DOHH2 (cell line): ENCODE measurements around the gene DLD.

ENCODE experiments used
- H3F3A ChIP-seq: fragments of 200-600 bp; sonication (generic), shearing (Covaris generic); 2 replicates; pipeline ENCODE4 v1.6.0; 2016; ENCODE audit warnings: antibody characterized with exemption, mild to moderate bottlenecking; ENCODE audit not compliant: control insufficient read depth, insufficient read depth
- H3K27ac ChIP-seq: fragments of 200-600 bp; sonication (generic); 2 replicates; pipeline ENCODE4 v1.5.1; 2014; ENCODE audit warnings: low read depth, mild to moderate bottlenecking, low read length, moderate library complexity
- H3K27me3 ChIP-seq: fragments of 200-600 bp; sonication (generic); 2 replicates; pipeline ENCODE4 v1.6.1; 2014; ENCODE audit warnings: mild to moderate bottlenecking, low read length, mixed read lengths; ENCODE audit not compliant: control insufficient read depth
- H3K36me3 ChIP-seq: fragments of 200-600 bp; sonication (generic); 2 replicates; pipeline ENCODE4 v1.6.1; 2014; ENCODE audit warnings: mild to moderate bottlenecking, low read length, moderate library complexity, mixed read lengths; ENCODE audit not compliant: control insufficient read depth
- H3K4me1 ChIP-seq: fragments of 200-600 bp; sonication (generic); 2 replicates; pipeline ENCODE4 v1.6.1; 2014; ENCODE audit warnings: mild to moderate bottlenecking, low read length, mixed read lengths; ENCODE audit not compliant: control insufficient read depth
- H3K4me2 ChIP-seq: fragments of 200-600 bp; sonication (generic); 2 replicates; pipeline ENCODE4 v1.6.0; 2014; ENCODE audit warnings: mild to moderate bottlenecking, low read length, moderate library complexity
- H3K4me3 ChIP-seq: fragments of 200-600 bp; sonication (generic); 2 replicates; pipeline ENCODE4 v1.5.1; 2014; ENCODE audit warnings: mild to moderate bottlenecking, low read length, mixed read lengths
- H3K79me2 ChIP-seq: fragments of 200-600 bp; sonication (generic); 2 replicates; pipeline ENCODE4 v1.6.1; 2014; ENCODE audit warnings: mild to moderate bottlenecking, low read length, mixed read lengths; ENCODE audit not compliant: control insufficient read depth
- H3K9me2 ChIP-seq: fragments of 200-600 bp; sonication (generic); replicated peaks from 2 replicates; pipeline ENCODE4 v1.6.1; 2014; ENCODE audit warnings: mild to moderate bottlenecking, low read length, mixed read lengths; ENCODE audit not compliant: control insufficient read depth
- H3K9me3 ChIP-seq: fragments of 200-600 bp; sonication (generic); 2 replicates; pipeline ENCODE4 v1.6.1; 2014; ENCODE audit warnings: antibody characterized with exemption, low read length, mixed read lengths; ENCODE audit not compliant: control insufficient read depth, insufficient read depth
- H4K20me1 ChIP-seq: fragments of 200-600 bp; sonication (generic); 2 replicates; pipeline ENCODE4 v1.6.0; 2014; ENCODE audit warnings: low read depth, mild to moderate bottlenecking, antibody characterized with exemption, low read length, moderate library complexity; ENCODE audit not compliant: control insufficient read depth, insufficient read depth
- CTCF ChIP-seq: fragments of 200-600 bp; sonication (generic); IDR thresholded peaks from one replicate; pipeline ENCODE4 v1.5.1; 2014; ENCODE audit warnings: antibody characterized with exemption, mild to moderate bottlenecking, low read depth, low read length; ENCODE audit not compliant: poor library complexity, severe bottlenecking
- EZH2phosphoT487 ChIP-seq: fragments of 200-600 bp; sonication (generic); IDR thresholded peaks from 2 replicates; pipeline ENCODE4 v1.6.1; 2017; ENCODE audit warnings: borderline replicate concordance, mild to moderate bottlenecking, antibody characterized with exemption, low read length, moderate library complexity, mixed read lengths

Gene DLD

GRCh38 chr7:107913851-107914250 lies 22.9 kb downstream of the DLD start:
- no peaks in the 10 kb centered on the region for H3K27me3 ChIP-seq
- no peaks in the 10 kb centered on the region for H4K20me1 ChIP-seq
- no peaks in the 10 kb centered on the region for H3F3A ChIP-seq
- H3K9me3 ChIP-seq, result no peaks in the 10 kb centered on the region
- no peak overlapping the region for H3K4me2 ChIP-seq
- H3K36me3 ChIP-seq, result peaks cover 93% of the 10 kb centered on the region
- peaks cover 32% of the 10 kb centered on the region for H3K79me2 ChIP-seq
- TF ChIP-seq EZH2phosphoT487 (no peak), CTCF (no peak)
- H3K9me2 ChIP-seq, result no peaks in the 10 kb centered on the region
- no peak overlapping the region for H3K4me3 ChIP-seq
- H3K4me1 ChIP-seq, result no peaks in the 10 kb centered on the region
- no peak overlapping the region for H3K27ac ChIP-seq

GRCh38 chr7:107914831-107915230 lies 23.8 kb downstream of the DLD start:
- Histone ChIP-seq H3K4me2 (no peak overlapping the region), H3K27ac (no peak overlapping the region)

GRCh38 chr7:107915541-107915940 lies 24.6 kb downstream of the DLD start:
- no peak overlapping the region for H3K4me2 ChIP-seq
- H3K36me3 ChIP-seq, result peaks cover 94% of the 10 kb centered on the region

More at GRCh38 chr7:107914831-107915230, 23.8 kb downstream of the DLD start:
- Histone ChIP-seq H3K9me3 (no peaks in the 10 kb centered on the region), H3K36me3 (peaks cover 94% of the 10 kb centered on the region), H3K79me2 (peaks cover 32% of the 10 kb centered on the region), H3K27me3 (no peaks in the 10 kb centered on the region), H3K4me1 (no peaks in the 10 kb centered on the region), H4K20me1 (no peaks in the 10 kb centered on the region), H3F3A (no peaks in the 10 kb centered on the region), H3K4me3 (no peak overlapping the region), H3K9me2 (no peaks in the 10 kb centered on the region)
- TF ChIP-seq EZH2phosphoT487, result no peak
- no peak for TF ChIP-seq CTCF

More at GRCh38 chr7:107915541-107915940, 24.6 kb downstream of the DLD start:
- H3K9me3 ChIP-seq, result no peaks in the 10 kb centered on the region
- no peak overlapping the region for H3K4me3 ChIP-seq
- no peaks in the 10 kb centered on the region for H3K4me1 ChIP-seq
- peaks cover 32% of the 10 kb centered on the region for H3K79me2 ChIP-seq
- no peaks in the 10 kb centered on the region for H4K20me1 ChIP-seq
- TF ChIP-seq CTCF (no peak), EZH2phosphoT487 (no peak)
- no peak overlapping the region for H3K27ac ChIP-seq
- H3F3A ChIP-seq, result no peaks in the 10 kb centered on the region
- H3K27me3 ChIP-seq, result no peaks in the 10 kb centered on the region
- no peaks in the 10 kb centered on the region for H3K9me2 ChIP-seq
